Fibroblast of the aortic adventitia (primary cell): Measurements from ENCODE around the gene CTF1. TPM values are rescaled to one million over a fixed set of nuclear protein-coding genes. Genes with fewer than 3 reads are reported as not detected.
A peak's percentile ranks its signal among the peaks of the same experiment; 100 is the strongest.

Experiments used
- DNase-seq: peaks from one replicate; pipeline ENCODE4 v3.0.0-alpha.2; 2010; ENCODE audit warnings: low read depth
- H3K4me3 ChIP-seq: 2 replicates; pipeline ENCODE4 v1.5.1; 2011; ENCODE audit warnings: low read depth, mild to moderate bottlenecking, control low read depth, low read length, moderate library complexity
- CTCF ChIP-seq: IDR thresholded peaks from 2 replicates; pipeline ENCODE4 v1.5.1; 2011; ENCODE audit warnings: mild to moderate bottlenecking, low read length, control low read depth, inconsistent platforms; ENCODE audit not compliant: insufficient read depth
- total RNA-seq: library from RNA; depleted of rRNA; stranded (reverse); fragments of >200 nt; gene quantifications from 2 replicates; pipeline ENCODE4 v1.2.3, GENCODE V29; 2012; ENCODE audit warnings: low replicate concordance

The CTF1 gene
- total RNA-seq, 1 donor = 2.5 TPM

GRCh38 chr16:30902029-30902972, 5.9 kb downstream of the CTF1 start:
- peak; percentile 51 for DNase-seq
- TF ChIP-seq CTCF = peak; percentile 33
- H3K4me3 ChIP-seq = peak overlapping the region; percentile 61

- H3K4me3 ChIP-seq = no peak overlapping the region
- no peak for DNase-seq
- TF ChIP-seq CTCF = no peak
Measured at GRCh38 chr16:30903002-30903401, 6.6 kb downstream of the CTF1 start.

- no peak for TF ChIP-seq CTCF
- no peak overlapping the region for H3K4me3 ChIP-seq
- DNase-seq = peak; percentile 14
Measured at GRCh38 chr16:30903596-30903995, 7.2 kb downstream of the CTF1 start.

GRCh38 chr16:30904114-30904780, 7.8 kb downstream of the CTF1 start:
- H3K4me3 ChIP-seq = no peak overlapping the region
- no peak for DNase-seq
- TF ChIP-seq CTCF = no peak

GRCh38 chr16:30907064-30907463, 10.7 kb downstream of the CTF1 start:
- no peak overlapping the region for H3K4me3 ChIP-seq
- DNase-seq = no peak
- TF ChIP-seq CTCF = no peak

GRCh38 chr16:30910427-30911029, 14.1 kb downstream of the CTF1 start:
- no peak overlapping the region for H3K4me3 ChIP-seq
- DNase-seq = no peak
- no peak for TF ChIP-seq CTCF
